SK-N-SH treated with all-trans-retinoic acid at 6 μM for 48 hours (cell line): ENCODE measurements around the gene TMEM161A.
A peak's percentile ranks its signal among the peaks of the same experiment; 100 is the strongest.

Experiments used
- ATAC-seq: fragments of 200-7000 bp; cut with Tn5 transposase; 3 replicates; pipeline ENCODE4 v1.9.1; 2020; ENCODE audit warnings: mild to moderate bottlenecking, moderate library complexity
- BACH2 ChIP-seq: fragments of 250-450 bp; sonication (Bioruptor Pico); IDR thresholded peaks from 2 replicates; pipeline ENCODE4 v1.9.0; 2021; ENCODE audit warnings: mild to moderate bottlenecking, borderline replicate concordance
- CREB5 ChIP-seq: fragments of 250-450 bp; sonication (Bioruptor Pico); IDR thresholded peaks from 2 replicates; pipeline ENCODE4 v1.5.1; 2020; ENCODE audit warnings: low read depth, mild to moderate bottlenecking, moderate library complexity
- CSDC2 ChIP-seq: fragments of 250-450 bp; sonication (Bioruptor Pico); IDR thresholded peaks from 2 replicates; pipeline ENCODE4 v1.5.0; 2020; ENCODE audit warnings: mild to moderate bottlenecking, moderate library complexity
- CSRNP3 ChIP-seq: fragments of 250-450 bp; sonication (Bioruptor Pico); IDR thresholded peaks from 2 replicates; pipeline ENCODE4 v1.5.1; 2021; ENCODE audit warnings: mild to moderate bottlenecking, moderate library complexity
- ESRRG ChIP-seq: fragments of 250-450 bp; sonication (Bioruptor Pico); IDR thresholded peaks from 2 replicates; pipeline ENCODE4 v1.6.1; 2021; ENCODE audit warnings: mild to moderate bottlenecking
- GLIS3 ChIP-seq: fragments of 250-450 bp; sonication (Bioruptor Pico); IDR thresholded peaks from 2 replicates; pipeline ENCODE4 v1.5.0; 2020; ENCODE audit warnings: mild to moderate bottlenecking, moderate library complexity
- ISL1 ChIP-seq: fragments of 250-450 bp; sonication (Bioruptor Pico); IDR thresholded peaks from 2 replicates; pipeline ENCODE4 v2.1.2; 2022; ENCODE audit warnings: mild to moderate bottlenecking, moderate library complexity
- OSR1 ChIP-seq: fragments of 250-450 bp; sonication (Bioruptor Pico); IDR thresholded peaks from 2 replicates; pipeline ENCODE4 v1.8.0; 2022; ENCODE audit warnings: moderate library complexity, mild to moderate bottlenecking, inconsistent platforms
- PATZ1 ChIP-seq: fragments of 250-450 bp; sonication (Bioruptor Pico); IDR thresholded peaks from 2 replicates; pipeline ENCODE4 v1.8.0; 2020; ENCODE audit warnings: mild to moderate bottlenecking, moderate library complexity, borderline replicate concordance
- POU6F1 ChIP-seq: fragments of 250-450 bp; sonication (Bioruptor Pico); IDR thresholded peaks from 2 replicates; pipeline ENCODE4 v1.8.0; 2021; ENCODE audit warnings: low read depth, mild to moderate bottlenecking, moderate library complexity, borderline replicate concordance
- PPARA ChIP-seq: fragments of 250-450 bp; sonication (Bioruptor Pico); IDR thresholded peaks from 2 replicates; pipeline ENCODE4 v1.5.0; 2020; ENCODE audit warnings: mild to moderate bottlenecking, borderline replicate concordance
- RARB ChIP-seq: fragments of 250-450 bp; sonication (Bioruptor Pico); IDR thresholded peaks from 2 replicates; pipeline ENCODE4 v1.8.0; 2021; ENCODE audit warnings: mild to moderate bottlenecking, moderate library complexity
- SNAI2 ChIP-seq: fragments of 250-450 bp; sonication (Bioruptor Pico); IDR thresholded peaks from 2 replicates; pipeline ENCODE4 v1.5.0; 2020; ENCODE audit warnings: mild to moderate bottlenecking, moderate library complexity
- TCF4 ChIP-seq: fragments of 250-450 bp; sonication (Bioruptor Pico); IDR thresholded peaks from 2 replicates; pipeline ENCODE4 v1.8.0; 2021; ENCODE audit warnings: mild to moderate bottlenecking, moderate library complexity, borderline replicate concordance
- TOX ChIP-seq: fragments of 250-450 bp; sonication (Bioruptor Pico); IDR thresholded peaks from 2 replicates; pipeline ENCODE4 v1.8.0; 2021; ENCODE audit warnings: mild to moderate bottlenecking, moderate library complexity, borderline replicate concordance
- TSHZ2 ChIP-seq: fragments of 250-450 bp; sonication (Bioruptor Pico); IDR thresholded peaks from 2 replicates; pipeline ENCODE4 v1.5.0; 2020; ENCODE audit warnings: mild to moderate bottlenecking, moderate library complexity
- ZFP3 ChIP-seq: fragments of 250-450 bp; sonication (Bioruptor Pico); IDR thresholded peaks from 2 replicates; pipeline ENCODE4 v1.5.0; 2020; ENCODE audit warnings: mild to moderate bottlenecking, moderate library complexity
- ZFP30 ChIP-seq: fragments of 450-650 bp; formaldehyde crosslinking; IDR thresholded peaks from 2 replicates; pipeline ENCODE4 v1.5.0; 2022; ENCODE audit warnings: mild to moderate bottlenecking, moderate library complexity
- ZNF70 ChIP-seq: fragments of 450-650 bp; formaldehyde crosslinking; IDR thresholded peaks from 2 replicates; pipeline ENCODE4 v1.5.0; 2020; ENCODE audit warnings: mild to moderate bottlenecking, moderate library complexity
- ZNF8 ChIP-seq: fragments of 450-650 bp; formaldehyde crosslinking; IDR thresholded peaks from 2 replicates; pipeline ENCODE4 v1.5.0; 2020; ENCODE audit warnings: mild to moderate bottlenecking, moderate library complexity

Gene TMEM161A

GRCh38 chr19:19138109-19138981 is at the start of gene TMEM161A:
Gene TMEM161A (minus strand): TSS chr19:19138478. CDS start chr19:19138428, 50 bp downstream.
- ATAC-seq: peak; percentile 100

GRCh38 chr19:19186742-19187141 is 48.5 kb upstream of the TMEM161A start:
- TF ChIP-seq POU6F1 (CRISPR knock-in tag) (no peak), CSRNP3 (CRISPR knock-in tag) (no peak), ZNF8 (CRISPR knock-in tag) (no peak), GLIS3 (no peak), TCF4 (CRISPR knock-in tag) (no peak), RARB (CRISPR knock-in tag) (no peak), ZFP30 (CRISPR knock-in tag) (no peak), SNAI2 (CRISPR knock-in tag) (no peak), ISL1 (no peak), PATZ1 (CRISPR knock-in tag) (no peak), CREB5 (CRISPR knock-in tag) (no peak), PPARA (CRISPR knock-in tag) (no peak), TSHZ2 (CRISPR knock-in tag) (no peak), ZNF70 (CRISPR knock-in tag) (no peak), CSDC2 (CRISPR knock-in tag) (no peak), ESRRG (CRISPR knock-in tag) (no peak), TOX (CRISPR knock-in tag) (no peak)
- ATAC-seq: no peak

More at GRCh38 chr19:19138109-19138981, at the start of gene TMEM161A:
- TF ChIP-seq ISL1 (no peak), CSDC2 (CRISPR knock-in tag) (0 out of 2 replicates have a peak, but pooled peaks have one; percentile 18)

GRCh38 chr19:19185853-19186740 is 47.8 kb upstream of the TMEM161A start:
- ATAC-seq: peak; percentile 96
- TF ChIP-seq OSR1 (CRISPR knock-in tag): no peak
- TF ChIP-seq ZNF70 (CRISPR knock-in tag): no peak
- TF ChIP-seq PATZ1 (CRISPR knock-in tag): no peak
- no peak for TF ChIP-seq GLIS3
- no peak for TF ChIP-seq SNAI2 (CRISPR knock-in tag)
- TF ChIP-seq ZNF8 (CRISPR knock-in tag): no peak
- no peak for TF ChIP-seq BACH2 (CRISPR knock-in tag)
- no peak for TF ChIP-seq ZFP3
- no peak for TF ChIP-seq POU6F1 (CRISPR knock-in tag)
- TF ChIP-seq ISL1: no peak
- TF ChIP-seq CSRNP3 (CRISPR knock-in tag): no peak
- no peak for TF ChIP-seq ESRRG (CRISPR knock-in tag)
